Chondrocyte (in vitro differentiated cells): ENCODE results near the gene CRYBA2. TPM values are rescaled to one million over a fixed set of nuclear protein-coding genes. Genes with fewer than 3 reads are reported as not detected.

Experiments used
- DNase-seq: peaks from one replicate; pipeline ENCODE4 v3.0.0; 2021; ENCODE audit warnings: mixed read lengths, low spot score
- H3K27ac Mint-ChIP-seq: one replicate; pipeline ENCODE4 v1.8.0; 2021; ENCODE audit warnings: mild to moderate bottlenecking, moderate library complexity, mixed read lengths; ENCODE audit not compliant: unreplicated experiment
- H3K27me3 Mint-ChIP-seq: 2 replicates; pipeline ENCODE4 v1.8.0; 2021; ENCODE audit warnings: low read depth, mixed read lengths
- H3K36me3 Mint-ChIP-seq: 2 replicates; pipeline ENCODE4 v1.8.0; 2021; ENCODE audit warnings: low read depth, mixed read lengths
- H3K4me1 Mint-ChIP-seq: 2 replicates; pipeline ENCODE4 v1.8.0; 2021; ENCODE audit warnings: low read depth, mild to moderate bottlenecking, mixed read lengths
- H3K4me3 Mint-ChIP-seq: one replicate; pipeline ENCODE4 v1.8.0; 2021; ENCODE audit warnings: mild to moderate bottlenecking, moderate library complexity, mixed read lengths; ENCODE audit not compliant: unreplicated experiment
- H3K9me3 Mint-ChIP-seq: 2 replicates; pipeline ENCODE4 v1.8.0; 2021; ENCODE audit warnings: low read depth, mixed read lengths
- total RNA-seq: library from RNA; stranded (reverse); gene quantifications from 3 replicates; pipeline ENCODE4 v1.2.1, GENCODE V29; 2021
- TF ChIP-seq, protein P1 (sequence below): fragments of 200-600 bp; sonication (generic); IDR thresholded peaks from 2 replicates; pipeline ENCODE4 v1.5.0; 2021; ENCODE audit warnings: antibody characterized with exemption, mild to moderate bottlenecking, moderate library complexity

Gene CRYBA2
- total RNA-seq, 1 donor from 2014 or later: not detected

- no peak for DNase-seq
- Mint-ChIP-seq H3K36me3 (no peaks in the 10 kb centered on the region), H3K4me3 (no peak overlapping the region), H3K27me3 (peaks cover 46% of the 10 kb centered on the region), H3K4me1 (no peaks in the 10 kb centered on the region), H3K9me3 (peaks cover 2% of the 10 kb centered on the region), H3K27ac (no peak overlapping the region)
- TF ChIP-seq, protein P1, sequence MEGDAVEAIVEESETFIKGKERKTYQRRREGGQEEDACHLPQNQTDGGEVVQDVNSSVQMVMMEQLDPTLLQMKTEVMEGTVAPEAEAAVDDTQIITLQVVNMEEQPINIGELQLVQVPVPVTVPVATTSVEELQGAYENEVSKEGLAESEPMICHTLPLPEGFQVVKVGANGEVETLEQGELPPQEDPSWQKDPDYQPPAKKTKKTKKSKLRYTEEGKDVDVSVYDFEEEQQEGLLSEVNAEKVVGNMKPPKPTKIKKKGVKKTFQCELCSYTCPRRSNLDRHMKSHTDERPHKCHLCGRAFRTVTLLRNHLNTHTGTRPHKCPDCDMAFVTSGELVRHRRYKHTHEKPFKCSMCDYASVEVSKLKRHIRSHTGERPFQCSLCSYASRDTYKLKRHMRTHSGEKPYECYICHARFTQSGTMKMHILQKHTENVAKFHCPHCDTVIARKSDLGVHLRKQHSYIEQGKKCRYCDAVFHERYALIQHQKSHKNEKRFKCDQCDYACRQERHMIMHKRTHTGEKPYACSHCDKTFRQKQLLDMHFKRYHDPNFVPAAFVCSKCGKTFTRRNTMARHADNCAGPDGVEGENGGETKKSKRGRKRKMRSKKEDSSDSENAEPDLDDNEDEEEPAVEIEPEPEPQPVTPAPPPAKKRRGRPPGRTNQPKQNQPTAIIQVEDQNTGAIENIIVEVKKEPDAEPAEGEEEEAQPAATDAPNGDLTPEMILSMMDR: no peak
These were observed 16.1 kb upstream of the CRYBA2 start for GRCh38 chr2:219009294-219009693.

DNA sequence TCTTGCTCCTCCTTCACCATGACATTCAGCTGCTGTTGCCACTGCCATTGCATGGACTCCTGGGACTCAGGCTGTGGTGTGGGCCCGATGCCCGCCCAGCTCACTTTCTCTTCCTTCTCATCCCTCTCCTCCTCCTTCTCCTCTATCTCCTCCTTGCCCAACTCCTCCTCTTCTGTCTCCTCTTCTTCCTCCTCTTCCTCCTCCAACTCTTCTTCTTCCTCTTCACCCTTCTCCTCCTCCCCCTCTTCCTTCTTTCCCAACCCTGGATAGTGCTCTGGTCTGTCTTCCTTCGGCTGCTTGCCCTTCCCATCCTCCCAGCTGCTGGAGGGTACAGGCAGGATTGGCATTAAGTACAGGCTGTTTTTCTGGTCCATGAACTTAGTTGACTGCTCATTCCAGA, 10.8 kb upstream of the CRYBA2 start:
- H3K36me3 Mint-ChIP-seq: no peaks in the 10 kb centered on the region
- peaks cover 4% of the 10 kb centered on the region for H3K4me1 Mint-ChIP-seq
- no peak overlapping the region for H3K4me3 Mint-ChIP-seq
- peaks cover 2% of the 10 kb centered on the region for H3K9me3 Mint-ChIP-seq
- H3K27me3 Mint-ChIP-seq: peaks cover 54% of the 10 kb centered on the region
- TF ChIP-seq, protein P1: no peak
- no peak for DNase-seq
- H3K27ac Mint-ChIP-seq: no peak overlapping the region

GRCh38 chr2:219003267-219003634, 10.0 kb upstream of the CRYBA2 start:
- Mint-ChIP-seq H3K36me3 (no peaks in the 10 kb centered on the region), H3K9me3 (peaks cover 2% of the 10 kb centered on the region), H3K4me3 (no peak overlapping the region), H3K27me3 (peaks cover 54% of the 10 kb centered on the region), H3K4me1 (peaks cover 4% of the 10 kb centered on the region), H3K27ac (no peak overlapping the region)
- DNase-seq: no peak
- TF ChIP-seq, protein P1: no peak

GRCh38 chr2:219002395-219003266, 9.4 kb upstream of the CRYBA2 start:
- Mint-ChIP-seq H3K4me1 (peaks cover 4% of the 10 kb centered on the region), H3K27me3 (peaks cover 53% of the 10 kb centered on the region), H3K36me3 (no peaks in the 10 kb centered on the region), H3K9me3 (peaks cover 2% of the 10 kb centered on the region), H3K27ac (no peak overlapping the region), H3K4me3 (no peak overlapping the region)
- TF ChIP-seq, protein P1: peak; percentile 70
- DNase-seq: no peak

GRCh38 chr2:219001577-219002394, 8.6 kb upstream of the CRYBA2 start:
- Mint-ChIP-seq H3K27ac (no peak overlapping the region), H3K27me3 (peaks cover 52% of the 10 kb centered on the region), H3K36me3 (no peaks in the 10 kb centered on the region), H3K9me3 (peaks cover under 1% of the 10 kb centered on the region), H3K4me1 (peaks cover 4% of the 10 kb centered on the region), H3K4me3 (no peak overlapping the region)
- TF ChIP-seq, protein P1: no peak
- DNase-seq: no peak
